PC-3 (cell line): Measurements from ENCODE around the gene RHOJ.

Source experiments
- EZH2 ChIP-seq: fragments of 300-600 bp; sonication (generic); IDR thresholded peaks from one replicate; pipeline ENCODE4 v1.6.1; 2017; ENCODE audit warnings: antibody characterized with exemption, mild to moderate bottlenecking, low read length; ENCODE audit not compliant: unreplicated experiment
- TF ChIP-seq, protein P1 (sequence below): fragments of 300-600 bp; sonication (generic); conservative IDR thresholded peaks from 2 replicates; pipeline ENCODE4 v1.5.1; 2017; ENCODE audit warnings: antibody characterized with exemption, low read depth, mild to moderate bottlenecking, low read length

DNA sequence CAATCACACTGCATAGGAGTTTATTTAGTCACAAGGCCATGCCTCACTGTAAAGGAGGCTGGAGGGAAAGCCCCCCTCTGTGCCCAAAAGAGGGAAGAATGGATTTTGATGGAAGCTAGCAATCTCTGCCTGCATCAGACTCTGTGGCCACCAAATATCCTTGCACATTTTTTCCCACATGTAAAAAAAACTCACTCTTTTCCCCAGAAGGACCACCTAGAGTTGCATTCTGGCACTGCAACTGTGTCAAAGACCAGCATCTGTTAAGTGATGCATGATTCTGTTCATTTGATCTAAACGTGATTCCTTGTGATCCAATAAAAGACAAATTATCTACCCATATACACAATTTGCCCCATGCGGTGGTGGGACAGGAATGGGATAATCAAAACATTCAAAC, 8.0 kb downstream of the RHOJ start:
- TF ChIP-seq, protein P1, sequence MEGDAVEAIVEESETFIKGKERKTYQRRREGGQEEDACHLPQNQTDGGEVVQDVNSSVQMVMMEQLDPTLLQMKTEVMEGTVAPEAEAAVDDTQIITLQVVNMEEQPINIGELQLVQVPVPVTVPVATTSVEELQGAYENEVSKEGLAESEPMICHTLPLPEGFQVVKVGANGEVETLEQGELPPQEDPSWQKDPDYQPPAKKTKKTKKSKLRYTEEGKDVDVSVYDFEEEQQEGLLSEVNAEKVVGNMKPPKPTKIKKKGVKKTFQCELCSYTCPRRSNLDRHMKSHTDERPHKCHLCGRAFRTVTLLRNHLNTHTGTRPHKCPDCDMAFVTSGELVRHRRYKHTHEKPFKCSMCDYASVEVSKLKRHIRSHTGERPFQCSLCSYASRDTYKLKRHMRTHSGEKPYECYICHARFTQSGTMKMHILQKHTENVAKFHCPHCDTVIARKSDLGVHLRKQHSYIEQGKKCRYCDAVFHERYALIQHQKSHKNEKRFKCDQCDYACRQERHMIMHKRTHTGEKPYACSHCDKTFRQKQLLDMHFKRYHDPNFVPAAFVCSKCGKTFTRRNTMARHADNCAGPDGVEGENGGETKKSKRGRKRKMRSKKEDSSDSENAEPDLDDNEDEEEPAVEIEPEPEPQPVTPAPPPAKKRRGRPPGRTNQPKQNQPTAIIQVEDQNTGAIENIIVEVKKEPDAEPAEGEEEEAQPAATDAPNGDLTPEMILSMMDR = no peak; the same call in 1 of the 2 replicates
- no peak for TF ChIP-seq EZH2
